CD4-positive, alpha-beta T cell (primary cell): ENCODE data around the gene DNAH9. TPM values are rescaled to one million over a fixed set of nuclear protein-coding genes. Genes with fewer than 3 reads are reported as not detected.

Experiments used
- ATAC-seq: fragments of 200-7000 bp; cut with Tn5 transposase; one replicate; pipeline ENCODE4 v1.10.0; 2022; ENCODE audit warnings: mild to moderate bottlenecking; ENCODE audit not compliant: poor library complexity
- CTCF ChIA-PET: fragments of 350-600 bp; sonication (Branson Sonifier 250); formaldehyde crosslinking; loops from one replicate; lab custom pipeline; 2021; ENCODE audit warnings: antibody characterized with exemption, inconsistent platforms; lab: Charles Lee
- POLR2A ChIA-PET: fragments of 350-600 bp; sonication (Branson Sonifier 250); formaldehyde crosslinking; loops from one replicate; lab custom pipeline; 2021; ENCODE audit warnings: antibody characterized with exemption, inconsistent platforms; lab: Charles Lee
- DNase-seq, 14 experiments: peaks; one replicate each; pipeline ENCODE4 v3.0.0-alpha.2; 2013 to 2020; ENCODE audit warnings: mixed read lengths in 2 of 14
- H3K27ac ChIP-seq, 2 donors: one replicate each; pipeline versions ENCODE4 v1.5.1 to v1.7.0; 2013; ENCODE audit warnings: low read length in 2 of 2, low read depth in 1 of 2, mild to moderate bottlenecking in 1 of 2
- H3K27me3 ChIP-seq, 2 experiments: 1 replicate in 1 of 2; 2 replicates in 1 of 2; pipeline versions ENCODE4 v1.6.1 to v1.7.0; 2013; ENCODE audit warnings: low read length in 2 of 2, control low read depth in 1 of 2, mild to moderate bottlenecking in 1 of 2, moderate library complexity in 1 of 2; ENCODE audit not compliant: insufficient read depth in 2 of 2, control insufficient read depth in 1 of 2
- H3K36me3 ChIP-seq: one replicate; pipeline ENCODE4 v1.6.1; 2013; ENCODE audit warnings: low read length, control low read depth; ENCODE audit not compliant: insufficient read depth
- H3K4me1 ChIP-seq: one replicate; pipeline ENCODE4 v1.6.1; 2013; ENCODE audit warnings: low read length, control low read depth; ENCODE audit not compliant: insufficient read depth
- H3K4me3 ChIP-seq: one replicate; pipeline ENCODE4 v1.5.1; 2013; ENCODE audit warnings: mild to moderate bottlenecking, low read length, moderate library complexity
- H3K9me3 ChIP-seq, 2 experiments: 1 replicate in 1 of 2; 2 replicates in 1 of 2; pipeline versions ENCODE4 v1.6.1 to v1.7.0; 2013; ENCODE audit warnings: low read length in 2 of 2, mild to moderate bottlenecking in 2 of 2, control low read depth in 1 of 2, moderate library complexity in 1 of 2; ENCODE audit not compliant: control insufficient read depth in 1 of 2, insufficient read depth in 1 of 2
- H3K27ac Mint-ChIP-seq: one replicate; pipeline ENCODE4 v1.8.0; 2020; ENCODE audit warnings: mixed read lengths
- H3K27me3 Mint-ChIP-seq: one replicate; pipeline ENCODE4 v1.8.0; 2021; ENCODE audit warnings: mixed read lengths
- H3K36me3 Mint-ChIP-seq: one replicate; pipeline ENCODE4 v1.8.0; 2021; ENCODE audit warnings: low read depth, mixed read lengths
- H3K4me1 Mint-ChIP-seq: one replicate; pipeline ENCODE4 v1.8.0; 2021; ENCODE audit warnings: low read depth, mixed read lengths
- H3K4me3 Mint-ChIP-seq: one replicate; pipeline ENCODE4 v1.8.0; 2020; ENCODE audit warnings: mild to moderate bottlenecking, mixed read lengths
- H3K9me3 Mint-ChIP-seq: one replicate; pipeline ENCODE4 v1.8.0; 2020; ENCODE audit warnings: mixed read lengths
- intact Hi-C, 2 experiments: fragments of 100-400 bp; cut with DNase I in 1 of 2; cut with micrococcal nuclease in 1 of 2; formaldehyde crosslinking; loops; one replicate each; pipeline versions ENCODE4 v1.15.1 to v1.9.0; 2023 to 2025; cut with DNase I, micrococcal nuclease
- total RNA-seq, 174 experiments: library from RNA in 2 of 174; stranded (reverse) in 2 of 174; gene quantifications; one replicate each; pipeline ENCODE4 v1.2.3 and lab custom pipeline; 2021 to 2026
- TF ChIP-seq, protein P1 (sequence below): fragments of 200-600 bp; IDR thresholded peaks from one replicate; pipeline ENCODE4 v1.8.0; 2022; ENCODE audit warnings: antibody characterized with exemption, mild to moderate bottlenecking

The DNAH9 gene
- total RNA-seq, 2 experiments from 2014 or later: not detected

DNA sequence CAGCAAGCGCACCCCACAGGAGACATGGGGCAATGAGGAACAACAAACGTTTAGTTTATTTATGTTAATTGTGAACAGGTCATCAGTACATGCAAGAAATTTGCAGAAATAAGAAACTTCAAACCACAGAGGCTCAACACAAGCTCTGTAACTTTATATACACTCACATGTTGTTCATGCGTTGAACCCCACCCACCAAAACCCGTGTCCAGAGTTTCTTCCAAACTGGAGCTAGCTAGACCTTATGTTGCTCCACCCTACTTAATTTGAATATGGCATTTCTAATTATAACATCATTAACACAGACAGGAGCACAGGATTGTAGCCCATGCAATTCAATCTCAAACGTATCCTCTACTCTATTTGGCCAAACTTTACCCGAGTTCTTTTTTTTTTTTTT is 206.9 kb downstream of the DNAH9 start:
- DNase-seq: no peak
- Mint-ChIP-seq H3K27me3 (no peaks in the 10 kb centered on the region), H3K4me1 (no peaks in the 10 kb centered on the region), H3K36me3 (no peaks in the 10 kb centered on the region), H3K4me3 (no peak overlapping the region), H3K9me3 (peaks cover 4% of the 10 kb centered on the region), H3K27ac (no peak overlapping the region)
- TF ChIP-seq, protein P1, sequence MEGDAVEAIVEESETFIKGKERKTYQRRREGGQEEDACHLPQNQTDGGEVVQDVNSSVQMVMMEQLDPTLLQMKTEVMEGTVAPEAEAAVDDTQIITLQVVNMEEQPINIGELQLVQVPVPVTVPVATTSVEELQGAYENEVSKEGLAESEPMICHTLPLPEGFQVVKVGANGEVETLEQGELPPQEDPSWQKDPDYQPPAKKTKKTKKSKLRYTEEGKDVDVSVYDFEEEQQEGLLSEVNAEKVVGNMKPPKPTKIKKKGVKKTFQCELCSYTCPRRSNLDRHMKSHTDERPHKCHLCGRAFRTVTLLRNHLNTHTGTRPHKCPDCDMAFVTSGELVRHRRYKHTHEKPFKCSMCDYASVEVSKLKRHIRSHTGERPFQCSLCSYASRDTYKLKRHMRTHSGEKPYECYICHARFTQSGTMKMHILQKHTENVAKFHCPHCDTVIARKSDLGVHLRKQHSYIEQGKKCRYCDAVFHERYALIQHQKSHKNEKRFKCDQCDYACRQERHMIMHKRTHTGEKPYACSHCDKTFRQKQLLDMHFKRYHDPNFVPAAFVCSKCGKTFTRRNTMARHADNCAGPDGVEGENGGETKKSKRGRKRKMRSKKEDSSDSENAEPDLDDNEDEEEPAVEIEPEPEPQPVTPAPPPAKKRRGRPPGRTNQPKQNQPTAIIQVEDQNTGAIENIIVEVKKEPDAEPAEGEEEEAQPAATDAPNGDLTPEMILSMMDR: no peak
- ChIA-PET CTCF (no interaction called here), POLR2A (no interaction called here)
- no peak overlapping the region for H3K4me3 ChIP-seq
- no peak overlapping the region for H3K27ac ChIP-seq
- intact Hi-C loops: no loop called here
- H3K9me3 ChIP-seq: peaks cover 0 to 4% of the 10 kb centered on the region in 2 experiments
- no peaks in the 10 kb centered on the region for H3K36me3 ChIP-seq
- no peaks in the 10 kb centered on the region for H3K27me3 ChIP-seq
- no peaks in the 10 kb centered on the region for H3K4me1 ChIP-seq
- no peak for ATAC-seq

DNA sequence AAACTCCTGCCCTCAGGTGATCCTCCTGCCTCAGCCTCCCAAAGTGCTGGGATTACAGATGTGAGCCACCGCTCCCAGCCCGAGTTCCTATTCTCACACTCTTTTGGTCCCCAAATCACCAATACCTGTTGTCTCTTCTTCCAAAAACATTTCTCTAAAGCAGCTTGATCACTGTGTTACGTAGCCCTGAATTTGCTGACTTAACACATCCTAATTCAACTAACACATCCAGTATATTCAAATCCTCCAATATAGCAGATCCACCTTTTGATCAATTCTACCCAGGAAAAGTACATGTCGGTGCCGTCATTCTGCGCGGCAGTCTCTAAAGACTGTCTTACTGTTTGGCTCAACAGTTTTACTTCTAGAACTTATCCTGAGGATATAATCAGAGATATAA is 207.7 kb downstream of the DNAH9 start:
- ChIA-PET POLR2A (no interaction called here), CTCF (no interaction called here)
- Mint-ChIP-seq H3K9me3 (peaks cover 4% of the 10 kb centered on the region), H3K4me1 (no peaks in the 10 kb centered on the region), H3K4me3 (no peak overlapping the region), H3K36me3 (no peaks in the 10 kb centered on the region), H3K27me3 (no peaks in the 10 kb centered on the region), H3K27ac (no peak overlapping the region)
- no peak for DNase-seq
- H3K27ac ChIP-seq: no peak overlapping the region
- no peak for ATAC-seq
- H3K36me3 ChIP-seq: no peaks in the 10 kb centered on the region
- H3K4me3 ChIP-seq: no peak overlapping the region
- TF ChIP-seq, protein P1: no peak
- peaks cover 0 to 4% of the 10 kb centered on the region in 2 experiments for H3K9me3 ChIP-seq
- no peaks in the 10 kb centered on the region for H3K27me3 ChIP-seq
- no peaks in the 10 kb centered on the region for H3K4me1 ChIP-seq
- intact Hi-C loops: no loop called here

DNA sequence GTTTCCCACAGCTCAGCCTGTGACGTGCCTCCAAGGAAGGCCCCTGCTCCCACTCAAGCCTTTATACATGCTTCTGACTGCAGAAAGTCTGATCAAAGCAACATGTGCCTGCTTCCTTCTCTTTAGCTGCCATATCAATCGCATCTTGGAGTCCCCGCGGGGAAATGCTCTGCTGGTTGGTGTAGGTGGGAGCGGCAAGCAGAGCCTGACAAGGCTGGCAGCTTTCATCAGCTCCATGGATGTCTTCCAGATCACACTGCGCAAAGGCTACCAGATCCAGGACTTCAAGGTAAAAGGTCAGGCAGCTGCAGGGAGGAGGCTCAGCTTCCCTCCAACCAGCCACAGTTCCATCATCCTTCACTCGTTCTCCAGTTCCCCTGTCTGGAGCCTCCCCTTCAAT is 209.3 kb downstream of the DNAH9 start:
- Histone ChIP-seq H3K27me3 (no peaks in the 10 kb centered on the region), H3K4me1 (no peaks in the 10 kb centered on the region), H3K4me3 (no peak overlapping the region), H3K27ac (no peak overlapping the region), H3K9me3 (peaks cover 0 to 4% of the 10 kb centered on the region in 2 experiments), H3K36me3 (no peaks in the 10 kb centered on the region)
- CTCF ChIA-PET: no interaction called here
- intact Hi-C loops: no loop called here
- Mint-ChIP-seq H3K27me3 (no peaks in the 10 kb centered on the region), H3K9me3 (peaks cover 4% of the 10 kb centered on the region), H3K27ac (no peak overlapping the region), H3K4me3 (no peak overlapping the region), H3K4me1 (no peaks in the 10 kb centered on the region), H3K36me3 (no peaks in the 10 kb centered on the region)
- TF ChIP-seq, protein P1: no peak
- POLR2A ChIA-PET: no interaction called here
- DNase-seq (no peak), ATAC-seq (no peak)
